Measurements from ENCODE around the gene C3orf18.

GRCh38 chr3:50536471-50537180, 30.9 kb downstream of the C3orf18 start:
- TF ChIP-seq CTCF (IDR thresholded peaks at IDR 0.05; ENCODE audit: poor library complexity) = no peak
- no peak for TF ChIP-seq EZH2 (IDR thresholded peaks at IDR 0.05; ENCODE audit: borderline replicate concordance)
- no peak for TF ChIP-seq EZH2phosphoT487 (IDR thresholded peaks at IDR 0.05; ENCODE audit: low read depth, severe bottlenecking, unreplicated experiment)
